ACHN (cell line): ENCODE data around the gene KCND2.
"Not testable (repeated sequence)": the region's sequence is repeated elsewhere in the genome, so short reads cannot be mapped to it uniquely, and the experiment has no call there.

ENCODE experiments used
- DNase-seq: peaks from one replicate; pipeline ENCODE4 v3.0.0-alpha.2; 2015
- in situ Hi-C: cut with HindIII; loops from 2 replicates; pipeline ENCODE4 v1.10.0; 2017; ENCODE audit warnings: low sequenced_read_pairs, low pct_ligation_motif_present, low pct_unique_long_range_greater_than_20kb

KCND2 gene

DNA sequence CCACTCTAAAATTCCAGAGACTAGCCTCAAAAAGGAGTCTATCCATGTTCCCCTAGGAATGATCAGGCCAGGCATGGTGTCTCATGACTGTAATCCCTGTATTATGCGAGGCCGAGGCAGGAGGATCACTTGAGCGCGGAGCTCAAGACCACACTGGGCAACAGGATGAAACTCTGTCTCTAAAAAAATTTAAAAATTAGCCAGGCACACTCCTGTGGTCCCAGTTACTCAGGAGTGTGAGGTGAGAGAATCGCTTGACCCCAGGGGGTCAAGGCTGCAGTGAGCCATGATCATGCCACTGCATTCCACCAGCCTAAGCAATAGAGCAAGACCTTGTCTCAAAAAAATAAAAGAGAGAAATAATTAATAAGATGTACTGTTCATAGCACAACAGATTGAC is 256.8 kb downstream of the KCND2 start:
- in situ Hi-C loops, result no loop called here
- no peak for DNase-seq

DNA sequence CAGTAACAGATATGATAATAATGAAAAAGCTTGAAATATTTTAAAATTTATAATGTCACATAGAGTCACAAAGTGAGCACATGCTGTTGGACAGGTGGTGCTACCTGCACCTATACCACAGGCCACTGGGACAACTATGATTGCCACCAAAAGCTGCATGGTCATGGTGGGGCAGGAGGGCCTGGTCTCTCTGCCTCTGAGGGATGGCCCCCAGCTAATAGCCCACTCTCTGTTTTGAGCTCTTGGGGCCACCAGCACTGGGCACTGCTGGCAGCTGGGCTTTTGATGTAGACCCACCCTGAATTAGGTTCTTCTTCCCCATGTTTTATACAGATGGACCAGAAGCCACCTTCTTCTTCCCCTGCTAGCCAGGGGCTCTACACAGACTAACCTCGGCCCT is 265.4 kb downstream of the KCND2 start:
- in situ Hi-C loops, result no loop called here
- DNase-seq, result no peak

DNA sequence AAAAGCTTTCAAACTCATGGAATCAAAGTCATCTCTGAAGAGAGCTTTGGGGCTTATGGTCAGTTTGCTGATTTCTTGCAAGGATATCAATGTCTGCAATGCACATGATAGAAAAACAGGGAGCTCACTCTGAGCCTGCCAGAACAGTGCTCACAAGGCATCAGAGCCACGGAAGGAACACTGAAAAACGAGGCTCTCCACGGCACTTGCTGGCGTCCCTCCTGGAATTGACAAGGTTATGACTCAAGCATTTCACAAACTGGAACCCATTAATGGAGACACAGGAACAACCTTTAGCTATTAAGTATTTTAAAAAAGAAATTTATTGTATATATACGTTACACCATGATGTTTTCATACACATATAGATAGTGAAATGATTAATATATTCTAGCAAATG is 266.3 kb downstream of the KCND2 start:
- DNase-seq, result no peak
- in situ Hi-C loops, result no loop called here

DNA sequence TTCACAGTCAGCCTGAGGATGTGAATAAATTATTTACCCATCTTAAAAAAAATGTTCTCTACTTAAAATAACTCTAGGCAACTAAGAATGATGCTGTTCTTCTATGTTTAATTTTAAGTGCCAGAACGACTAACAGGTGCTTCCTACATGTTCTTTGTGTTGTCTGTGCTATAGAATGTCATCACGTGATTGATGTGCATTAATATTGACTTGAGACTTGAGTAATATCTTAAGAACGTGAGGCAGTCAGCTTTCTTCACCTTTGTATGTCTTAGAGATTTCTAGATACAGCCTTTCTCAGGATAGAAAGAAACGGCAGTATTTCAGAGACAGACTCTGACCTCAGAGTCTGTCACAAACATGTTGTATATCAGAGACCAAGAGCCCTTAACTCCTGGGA is 274.6 kb downstream of the KCND2 start:
- DNase-seq, result no peak
- in situ Hi-C loops, result no loop called here

DNA sequence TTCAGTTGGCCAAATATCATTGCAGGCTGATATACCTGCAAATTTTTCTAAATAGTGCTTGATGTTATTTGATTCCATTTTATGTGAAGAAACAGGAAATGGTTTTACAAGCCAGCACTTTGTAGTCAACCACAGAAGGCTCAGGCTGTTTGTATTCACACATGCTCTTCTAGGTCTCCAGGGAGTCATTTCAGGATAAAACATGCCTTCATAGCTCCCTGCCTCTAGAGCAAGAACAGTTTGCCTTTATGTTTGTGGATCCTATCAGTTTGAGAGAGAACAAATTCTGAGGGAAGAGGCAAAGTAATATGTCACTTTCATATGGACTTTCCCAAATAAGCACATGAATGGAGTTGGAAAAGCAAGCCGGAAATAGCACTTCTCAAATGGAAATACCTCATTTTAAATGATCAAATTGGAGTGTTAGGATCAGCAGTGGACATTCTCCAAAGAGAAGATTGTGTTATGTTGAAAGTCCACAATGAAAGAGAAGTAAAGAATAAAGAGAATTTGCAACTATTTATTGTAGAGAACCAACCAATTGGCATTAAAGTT is 277.6 kb downstream of the KCND2 start:
- no peak for DNase-seq
- in situ Hi-C loops, result no loop called here

DNA sequence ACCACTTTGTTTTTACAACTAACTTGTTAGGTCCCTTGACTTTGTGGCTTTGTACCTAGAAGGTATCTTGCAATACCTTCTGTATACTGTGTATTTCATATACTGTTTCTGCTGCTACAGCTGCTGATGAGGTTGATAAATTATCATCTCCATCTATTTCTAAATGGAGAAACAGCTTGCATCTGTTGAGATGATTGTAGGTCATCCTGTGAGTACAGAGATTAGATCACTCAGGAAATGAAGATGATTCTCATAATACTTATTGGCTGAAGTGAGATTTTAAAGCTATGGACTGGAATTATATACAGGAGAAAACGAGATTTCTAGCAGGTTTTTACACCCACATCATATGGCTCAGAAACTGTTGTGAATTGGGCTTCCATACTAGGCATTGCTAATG is 280.5 kb downstream of the KCND2 start:
- DNase-seq, result no peak
- in situ Hi-C loops, result no loop called here

DNA sequence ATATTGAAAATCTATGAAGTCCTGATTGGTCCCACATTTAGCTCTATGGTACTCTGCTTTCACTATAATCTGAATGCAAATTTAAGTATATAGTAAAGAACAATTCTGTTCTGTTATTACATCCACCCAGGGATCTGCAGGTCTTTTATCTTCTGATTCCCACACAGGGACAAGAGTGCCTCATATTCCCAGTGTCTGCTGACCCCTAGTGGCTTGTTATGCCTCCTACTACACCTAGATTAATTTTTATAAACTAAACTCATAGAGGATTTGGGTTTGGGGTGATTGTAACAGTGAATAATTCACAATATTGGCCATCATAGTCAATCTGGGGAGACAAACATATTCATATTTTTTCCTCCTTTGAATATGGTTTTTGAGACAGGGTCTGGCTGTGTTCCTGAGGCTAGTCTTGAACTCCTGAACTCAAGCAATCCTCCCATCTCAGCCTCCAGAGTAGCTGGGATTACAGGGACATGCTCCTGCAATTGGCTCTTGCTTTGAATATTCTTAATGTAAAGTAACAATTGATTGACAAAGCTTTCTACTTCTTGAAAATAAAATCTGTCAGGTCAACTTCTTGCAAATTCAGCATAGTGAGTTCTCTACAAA is 282.1 kb downstream of the KCND2 start:
- in situ Hi-C loops, result no loop called here
- DNase-seq, result peak; percentile 74

DNA sequence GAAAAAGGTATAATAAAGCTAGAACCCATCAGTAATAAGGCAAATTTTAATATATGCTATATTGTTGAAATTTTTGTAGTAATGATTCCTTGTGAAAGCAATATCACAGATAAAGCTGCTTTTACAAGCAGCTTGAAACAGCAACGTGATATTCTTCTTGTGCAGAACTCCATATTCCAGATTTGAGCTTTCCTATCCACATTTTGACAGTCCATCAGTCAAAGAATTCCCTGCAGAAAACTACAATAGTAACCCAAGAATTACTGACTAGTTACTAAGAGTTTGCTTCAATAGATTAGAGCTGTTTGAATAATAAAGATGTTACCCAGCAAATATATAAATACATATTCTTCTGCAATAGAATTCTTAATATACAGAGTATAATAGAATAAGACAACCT is 291.2 kb downstream of the KCND2 start:
- no peak for DNase-seq
- in situ Hi-C loops, result no loop called here

DNA sequence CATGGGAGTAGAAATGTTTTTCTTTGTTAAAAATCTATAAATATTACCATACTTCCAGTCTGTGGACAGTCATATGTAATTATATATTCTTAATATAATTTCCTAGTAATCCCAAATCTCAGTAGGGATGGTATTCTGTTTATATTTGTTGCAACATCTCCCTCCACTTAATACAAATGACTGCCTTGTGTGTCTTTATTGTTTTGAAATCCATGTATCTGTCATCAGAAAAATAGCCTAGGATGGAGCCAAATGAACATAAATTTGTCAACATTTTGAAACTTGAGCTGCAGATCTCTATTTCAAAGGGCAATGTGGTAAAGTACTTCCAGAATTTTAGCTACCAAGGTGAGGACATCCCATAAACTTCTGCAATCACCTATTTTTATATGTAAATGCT is 294.2 kb downstream of the KCND2 start:
- DNase-seq, result no peak
- in situ Hi-C loops, result no loop called here

DNA sequence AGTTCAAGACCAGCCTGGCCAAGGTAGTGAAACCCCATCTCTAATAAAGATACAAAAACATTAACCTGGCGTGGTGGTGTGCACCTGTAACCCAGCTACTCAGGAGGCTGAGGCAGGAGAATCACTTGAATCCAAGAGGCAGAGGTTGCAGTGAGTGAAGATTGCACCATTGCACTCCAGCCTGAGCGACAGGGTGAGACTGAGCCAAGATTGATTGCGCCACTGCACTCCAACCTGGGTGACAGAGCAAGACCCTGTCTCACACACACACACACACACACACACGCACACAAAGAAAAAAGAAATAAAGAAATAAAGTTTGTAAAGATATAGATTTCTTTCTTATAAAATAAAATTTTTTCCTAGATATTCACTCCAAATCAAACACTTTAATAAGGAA is 305.7 kb downstream of the KCND2 start:
- in situ Hi-C loops, DNase-seq: not testable (repeated sequence)

DNA sequence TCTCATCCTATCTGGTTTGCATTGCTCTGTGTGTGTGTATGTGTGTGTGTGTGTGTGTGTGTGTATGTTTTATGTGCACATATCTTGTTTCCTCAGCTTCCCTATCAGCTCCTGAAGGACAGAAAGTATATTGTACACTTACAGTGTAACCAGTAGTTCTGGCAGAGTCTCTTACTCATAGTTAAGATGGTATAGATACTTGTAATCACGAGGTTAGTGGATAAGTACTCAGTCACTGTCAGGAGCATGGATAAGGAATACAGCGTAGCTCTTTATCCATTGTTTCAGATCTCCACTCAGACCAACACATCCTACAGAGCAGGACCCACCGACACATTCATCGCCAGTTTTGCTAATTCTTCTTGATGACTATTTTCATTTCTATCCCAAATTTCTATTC is 309.9 kb downstream of the KCND2 start:
- in situ Hi-C loops, result no loop called here

DNA sequence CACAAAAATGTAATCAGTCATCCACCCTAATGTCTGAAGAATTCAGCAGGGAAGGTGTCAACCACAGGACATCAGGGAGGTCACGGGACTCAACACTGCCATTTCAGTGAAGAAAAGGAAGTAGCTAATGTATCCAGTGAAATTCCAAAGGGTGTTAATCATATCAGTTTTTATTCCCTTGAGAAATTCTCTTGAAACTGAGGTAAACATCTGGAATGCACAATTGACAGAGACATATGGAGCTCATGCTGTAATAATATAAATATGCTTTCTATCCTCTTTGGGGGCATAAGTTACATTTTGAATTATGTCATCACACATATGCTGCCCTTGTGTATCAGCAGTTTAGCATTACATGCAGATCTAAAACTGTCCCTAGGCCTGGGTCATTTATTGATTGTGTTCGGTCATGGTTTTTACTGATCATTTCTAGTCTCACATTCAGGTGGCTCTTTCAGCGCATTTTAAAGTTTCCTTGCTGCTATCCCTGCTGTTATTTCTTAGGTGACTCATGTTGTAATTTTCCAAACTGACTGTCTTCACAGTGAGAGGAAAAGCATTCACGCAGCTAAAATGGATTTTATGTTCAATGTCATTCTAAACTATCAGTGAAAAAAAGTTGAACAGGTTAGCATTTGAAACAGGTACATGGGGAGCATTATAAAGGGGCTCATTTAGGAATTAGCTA is 311.1 kb downstream of the KCND2 start:
- DNase-seq, result peak; percentile 93

More for the DNA sequence above, 309.9 kb downstream of the KCND2 start:
- DNase-seq, result no peak

DNA sequence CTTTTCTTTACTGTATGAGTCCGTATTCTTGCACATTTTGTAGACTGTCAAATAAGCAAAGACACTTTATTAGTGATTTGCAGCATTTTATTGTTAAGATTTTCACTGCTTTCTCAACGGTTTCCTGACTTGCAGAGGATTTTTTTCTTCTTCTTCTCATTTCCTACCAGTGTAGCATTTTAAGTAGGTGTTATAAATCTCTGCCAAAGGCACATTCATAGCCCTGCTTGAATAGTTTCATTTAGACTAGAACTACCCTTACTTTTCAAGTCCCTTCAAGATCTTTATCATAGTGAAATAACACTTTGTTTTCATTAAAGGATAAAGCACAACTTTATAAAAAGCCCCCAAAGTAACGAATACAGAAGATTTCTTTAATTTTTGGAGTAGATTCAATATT is 313.6 kb downstream of the KCND2 start:
- DNase-seq, result no peak
- in situ Hi-C loops, result no loop called here

More for the DNA sequence above, 311.1 kb downstream of the KCND2 start:
- in situ Hi-C loops, result no loop called here

DNA sequence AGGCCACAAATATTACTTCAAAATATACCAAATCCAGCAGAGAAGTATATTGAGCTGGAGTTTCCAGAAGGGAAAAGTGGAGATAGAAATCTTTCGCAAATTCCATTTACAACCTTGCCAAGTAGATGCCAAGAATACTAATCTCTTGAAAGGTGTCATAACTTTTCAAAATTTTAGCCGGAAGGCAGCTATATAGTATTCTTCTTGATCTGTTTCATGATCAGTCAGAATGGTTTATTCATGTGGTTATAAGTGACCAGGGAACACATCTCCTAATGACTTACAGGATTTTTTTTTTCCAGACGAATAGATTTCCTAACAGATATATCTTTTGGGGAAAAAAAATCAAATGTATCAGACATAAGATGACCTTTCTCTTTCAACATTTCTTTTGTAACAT is 314.3 kb downstream of the KCND2 start:
- DNase-seq, result no peak
- in situ Hi-C loops, result no loop called here

DNA sequence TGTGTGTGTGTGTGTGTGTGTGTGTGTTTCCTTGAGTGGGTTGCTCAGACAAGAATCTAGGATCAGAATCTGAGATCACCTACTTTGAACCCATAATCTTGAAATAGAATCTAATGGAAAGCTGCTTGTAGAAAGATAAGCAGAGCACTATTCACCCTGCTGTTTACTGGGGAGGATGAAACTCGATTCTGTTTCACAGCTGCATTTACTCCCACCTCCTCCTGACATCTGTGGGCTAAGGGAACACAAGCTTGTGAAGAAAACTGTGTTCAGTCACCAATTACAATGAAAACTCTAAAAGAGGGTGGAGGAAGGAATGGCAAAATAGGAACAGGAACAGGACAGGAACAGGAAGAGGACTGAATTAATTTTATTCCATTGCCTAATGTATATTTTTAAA is 315.4 kb downstream of the KCND2 start:
- no peak for DNase-seq
- in situ Hi-C loops, result no loop called here

DNA sequence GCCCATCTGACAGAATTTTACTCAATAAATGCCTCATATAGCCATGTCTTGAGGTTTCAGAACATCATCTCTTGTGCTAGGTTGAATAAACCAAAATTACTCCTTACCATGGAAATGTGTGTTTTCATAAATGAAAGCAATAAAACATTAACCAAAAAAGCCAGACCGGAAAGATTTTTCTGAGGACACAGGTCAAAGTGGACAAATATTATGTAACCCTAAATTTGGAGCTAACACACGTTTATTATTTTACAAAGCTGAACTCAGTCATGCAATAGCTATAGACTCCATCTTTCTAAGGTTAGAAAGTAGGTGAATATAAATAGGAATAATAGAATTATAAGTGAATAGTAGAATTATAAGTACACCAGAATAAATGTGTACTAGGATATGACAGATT is 315.9 kb downstream of the KCND2 start:
- in situ Hi-C loops, result no loop called here
- no peak for DNase-seq

DNA sequence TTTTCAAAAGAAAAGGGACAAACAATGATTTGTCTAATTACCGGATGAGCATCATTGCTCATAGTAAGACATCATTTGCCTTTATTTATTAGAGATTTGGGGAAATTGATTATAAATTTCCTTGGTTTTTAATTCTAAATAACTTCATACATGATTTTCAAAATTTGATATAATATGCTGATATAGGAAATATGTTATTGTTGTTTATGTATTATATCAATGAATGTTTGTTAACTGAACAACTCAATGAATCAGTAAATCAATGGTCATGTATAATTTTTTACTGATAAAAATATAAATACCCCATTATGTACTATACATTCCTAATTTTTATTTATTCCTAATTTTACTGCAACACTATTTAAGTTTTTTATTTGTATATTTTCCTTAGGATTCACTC is 327.6 kb downstream of the KCND2 start:
- in situ Hi-C loops, result no loop called here
- DNase-seq, result no peak

DNA sequence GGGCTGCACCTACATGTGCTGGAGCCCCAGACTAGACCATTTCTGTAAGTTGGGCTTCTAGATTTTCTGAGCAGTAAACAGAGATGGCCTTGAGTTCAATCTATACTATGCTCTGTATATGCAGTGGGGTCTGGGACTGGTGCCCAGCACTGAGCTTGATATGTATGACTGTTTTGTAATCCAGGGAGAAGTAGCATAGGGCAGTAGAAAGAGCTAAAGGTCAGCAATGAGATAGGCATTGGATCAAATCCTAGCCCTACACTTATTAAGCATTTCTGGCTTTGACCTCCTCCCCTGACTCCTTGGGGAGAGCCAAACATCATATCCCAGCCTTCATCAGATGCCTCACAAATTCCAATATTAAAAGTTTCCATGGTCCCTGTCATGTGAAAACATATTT is 330.4 kb downstream of the KCND2 start:
- DNase-seq, result no peak
- in situ Hi-C loops, result no loop called here

DNA sequence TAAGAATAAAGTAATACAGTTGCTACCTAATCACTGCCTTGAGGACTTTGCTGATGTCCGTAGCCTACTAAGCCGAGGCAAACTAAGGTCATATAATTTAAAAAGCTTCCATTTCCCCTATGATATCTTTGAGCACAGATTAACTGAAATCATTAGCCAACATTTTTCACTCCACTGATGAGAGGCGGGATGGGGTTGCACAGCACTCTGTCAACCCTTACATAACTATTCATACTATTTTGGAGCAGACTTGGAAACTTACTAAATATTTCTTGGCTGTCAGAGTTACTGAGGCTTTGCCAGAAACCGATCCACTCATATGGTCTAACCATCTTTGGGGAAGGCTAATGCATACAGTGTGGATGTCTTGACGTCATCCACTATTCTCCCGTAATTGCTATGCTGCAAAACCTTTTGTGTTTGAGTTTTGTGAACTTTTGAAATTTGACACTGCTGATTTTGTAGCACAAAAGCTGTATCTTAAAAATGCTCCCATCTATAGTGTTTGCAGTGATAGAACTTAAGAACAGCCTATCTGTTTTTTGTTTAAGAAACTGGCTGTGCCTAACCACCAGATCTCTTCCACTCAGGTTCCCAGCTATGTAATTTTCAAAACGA is 336.3 kb downstream of the KCND2 start:
- DNase-seq, result no peak
- in situ Hi-C loops, result no loop called here

DNA sequence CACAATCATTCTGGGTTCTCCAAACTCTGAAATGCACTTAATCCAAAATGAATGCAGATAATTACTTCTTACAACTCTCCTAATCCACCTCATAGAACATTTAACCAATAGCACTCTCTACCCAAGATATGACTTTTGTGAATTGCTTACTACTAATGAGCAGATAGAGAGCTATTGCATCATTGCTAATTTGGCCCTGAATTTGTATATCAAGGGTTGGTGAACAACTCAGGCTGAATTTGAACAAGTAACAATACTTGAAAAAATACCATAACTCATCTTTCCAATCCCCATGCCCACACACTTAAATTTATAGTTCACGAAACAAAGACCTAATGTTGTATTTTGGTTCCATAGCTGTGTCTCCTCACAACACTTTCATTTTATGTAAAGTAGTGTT is 339.0 kb downstream of the KCND2 start:
- no peak for DNase-seq
- in situ Hi-C loops, result no loop called here
